GM12878 (cell line): ENCODE measurements around the gene TTLL11. TPM values are rescaled to one million over a fixed set of nuclear protein-coding genes. Genes with fewer than 3 reads are reported as not detected.
"Not testable (repeated sequence)": the region's sequence is repeated elsewhere in the genome, so short reads cannot be mapped to it uniquely, and the experiment has no call there.

Experiments used
- ATAC-seq: fragments of 200-7000 bp; cut with Tn5 transposase; 3 replicates; pipeline ENCODE4 v1.9.1; 2020; ENCODE audit warnings: mild to moderate bottlenecking, moderate library complexity
- BruUV-seq: library from RNA; stranded (reverse); fragments of 400-500 nt; replicated peaks from 2 replicates; lab custom pipeline; 2021; lab: Mats Ljungman, UMichigan
- CTCF ChIA-PET: fragments of 300-600 bp; sonication (Branson Sonifier 250); formaldehyde crosslinking; extraction: SDS; loops from one replicate; lab custom pipeline; 2021; ENCODE audit warnings: inconsistent platforms; lab: Yijun Ruan, JAX
- POLR2A ChIA-PET: fragments of 350-600 bp; formaldehyde crosslinking; extraction: SDS; loops from one replicate; lab custom pipeline; 2021; ENCODE audit warnings: inconsistent platforms; lab: Charles Lee
- RAD21 ChIA-PET: fragments of 300-600 bp; sonication (Branson Sonifier 250); formaldehyde crosslinking; loops from one replicate; lab custom pipeline; 2023; ENCODE audit warnings: antibody characterized with exemption; ENCODE audit not compliant: unreplicated experiment; lab: Charles Lee
- SMC1A ChIA-PET: fragments of 300-600 bp; sonication (Branson Sonifier 250); formaldehyde crosslinking; loops from one replicate; lab custom pipeline; 2023; ENCODE audit not compliant: unreplicated experiment, uncharacterized antibody; lab: Charles Lee
- DNase-seq: peaks from one replicate; pipeline ENCODE4 v3.0.0-alpha.2; 2011; ENCODE audit warnings: low read depth, low spot score
- FAIRE-seq: peaks from 3 replicates; lab custom pipeline; 2011; peaks lifted over from hg19 to GRCh38; lab: Jason Lieb, UNC
- H2AFZ ChIP-seq: 2 replicates; pipeline ENCODE4 v1.6.0; 2011; ENCODE audit warnings: low read depth, low read length, control low read depth; ENCODE audit not compliant: control insufficient read depth
- H3K27ac ChIP-seq: 2 replicates; pipeline ENCODE4 v1.5.1; 2011; ENCODE audit warnings: control low read depth; ENCODE audit not compliant: control insufficient read depth, insufficient read depth
- H3K27me3 ChIP-seq, 2 experiments: replicated peaks in 1 of 2; 2 replicates each; pipeline versions ENCODE4 v1.6.0 to v1.6.1; 2011; ENCODE audit warnings: low read length in 1 of 2; ENCODE audit not compliant: control insufficient read depth in 2 of 2, insufficient read depth in 2 of 2
- H3K36me3 ChIP-seq, 2 experiments: 2 replicates each; pipeline ENCODE4 v1.5.1; 2011; ENCODE audit warnings: low read length in 1 of 2; ENCODE audit not compliant: control insufficient read depth in 2 of 2, insufficient read depth in 2 of 2
- H3K4me1 ChIP-seq: 2 replicates; pipeline ENCODE4 v1.6.1; 2011; ENCODE audit warnings: mild to moderate bottlenecking, low read length, moderate library complexity, mixed read lengths; ENCODE audit not compliant: control insufficient read depth, insufficient read depth
- H3K4me2 ChIP-seq: 2 replicates; pipeline ENCODE4 v1.6.0; 2011; ENCODE audit warnings: control low read depth; ENCODE audit not compliant: control insufficient read depth, insufficient read depth
- H3K4me3 ChIP-seq: fragments of 200-600 bp; sonication (generic); 2 replicates; pipeline ENCODE4 v1.5.1; 2016
- H3K79me2 ChIP-seq: 2 replicates; pipeline ENCODE4 v1.6.0; 2011; ENCODE audit warnings: low read length; ENCODE audit not compliant: control insufficient read depth, insufficient read depth
- H3K9ac ChIP-seq: 2 replicates; pipeline ENCODE4 v1.8.0; 2011; ENCODE audit warnings: low read length, control low read depth, mixed read lengths; ENCODE audit not compliant: control insufficient read depth, insufficient read depth
- H3K9me3 ChIP-seq: replicated peaks from 3 replicates; pipeline ENCODE4 v1.5.1; 2011; ENCODE audit warnings: mild to moderate bottlenecking, low read length; ENCODE audit not compliant: control insufficient read depth, insufficient read depth
- H4K20me1 ChIP-seq: 2 replicates; pipeline ENCODE4 v1.6.0; 2011; ENCODE audit not compliant: control insufficient read depth, insufficient read depth
- HDGF ChIP-seq: fragments of 450-650 bp; IDR thresholded peaks from 2 replicates; pipeline ENCODE4 v1.6.1; 2016; ENCODE audit warnings: antibody characterized with exemption
- RELA ChIP-seq: fragments of 450-650 bp; IDR thresholded peaks from 2 replicates; pipeline ENCODE4 v1.8.0; 2014; ENCODE audit warnings: borderline replicate concordance; ENCODE audit not compliant: partially characterized antibody
- WGBS: methylation state at CpG from one replicate; pipeline ENCODE4 v1.1.6; 2016; ENCODE audit warnings: low lambda C conversion rate; ENCODE audit not compliant: insufficient replicate concordance, insufficient coverage; ENCODE audit errors: missing lambda C conversion rate; 5-methylcytosine and 5-hydroxymethylcytosine counted together
- in situ Hi-C: fragments of 300-500 bp; cut with MboI; formaldehyde crosslinking; loops from 9 replicates; pipeline ENCODE4 v1.14.3; 2018; ENCODE audit warnings: mixed read lengths
- intact Hi-C: fragments of 100-400 bp; cut with micrococcal nuclease; formaldehyde crosslinking; loops from one replicate; pipeline ENCODE4 v1.14.2; 2022; ENCODE audit not compliant: unreplicated experiment
- polyA plus RNA-seq, 11 experiments: library from polyadenylated mRNA; depleted of rRNA in 4 of 11; unstranded in 6 of 11; stranded (reverse) in 5 of 11; fragments of >200 nt; fragmentation: Nextera tagmentation in 4 of 11; fragmentation: Illumina TruSeq in 1 of 11; extraction: Ambion mirVana in 4 of 11; extraction: Trizol in 1 of 11; gene quantifications; 1 replicate in 1 of 11; 2 replicates in 10 of 11; pipeline versions ENCODE4 v1.2.1 to v1.2.3, GENCODE V29; 2011 to 2016; ENCODE audit warnings: inconsistent platforms in 2 of 11, missing spikeins in 2 of 11, low read depth in 1 of 11
- total RNA-seq, 4 experiments: library from RNA; depleted of rRNA in 3 of 4; stranded (reverse); fragments of >200 nt in 3 of 4; fragmentation: Illumina TruSeq in 1 of 4; extraction: Trizol in 1 of 4; gene quantifications; 2 replicates each; pipeline versions ENCODE4 v1.2.1 to v1.2.3, GENCODE V29; 2013 to 2021

The TTLL11 gene
- total and polyA plus RNA-seq, 10 of the 15 experiments (the other 5 are each of a cell fraction or from before 2014, with no cell fraction given), result 1.2 to 3.7 (median 2.9) TPM

GRCh38 chr9:121895358-121895757 lies 197.8 kb downstream of the TTLL11 start:
- ChIA-PET SMC1A (no interaction called here), POLR2A (no interaction called here), RAD21 (no interaction called here), CTCF (no interaction called here)
- Histone ChIP-seq H3K4me3 (no peak overlapping the region), H3K27ac (no peak overlapping the region), H3K9me3 (no peaks in the 10 kb centered on the region; the same call in 1 of the 3 replicates), H3K4me2 (no peak overlapping the region), H3K79me2 (no peaks in the 10 kb centered on the region), H2AFZ (no peak overlapping the region), H3K36me3 (no peaks in the 10 kb centered on the region), H3K27me3 (no peaks in the 10 kb centered on the region), H3K9ac (no peak overlapping the region), H4K20me1 (no peaks in the 10 kb centered on the region), H3K4me1 (no peaks in the 10 kb centered on the region)
- intact Hi-C loops (no loop called here), in situ Hi-C loops (no loop called here)
- ATAC-seq (no peak), FAIRE-seq (peak; percentile 49), DNase-seq (no peak)
- no TSS peak for BruUV-seq
- WGBS, result 68% methylated on average over 7 of the region's 7 CpGs
- TF ChIP-seq HDGF, result peak; percentile 52; the same call in 1 of the 2 replicates
- no peak for TF ChIP-seq RELA

- FAIRE-seq, H2AFZ ChIP-seq, CTCF ChIA-PET, H3K27me3 ChIP-seq, in situ Hi-C loops, H3K9ac ChIP-seq, H4K20me1 ChIP-seq, ATAC-seq, DNase-seq, H3K36me3 ChIP-seq, BruUV-seq, H3K4me2 ChIP-seq, H3K4me3 ChIP-seq, H3K4me1 ChIP-seq, POLR2A ChIA-PET, H3K79me2 ChIP-seq, H3K27ac ChIP-seq, RAD21 ChIA-PET, H3K9me3 ChIP-seq, SMC1A ChIA-PET, intact Hi-C loops: not testable (repeated sequence)
- 44% methylated on average over 2 of the region's 2 CpGs for WGBS
These were observed 198.7 kb downstream of the TTLL11 start for GRCh38 chr9:121894380-121894779.
